Endothelial cell of umbilical vein (primary cell): ENCODE results near the gene NPY1R. TPM values are rescaled to one million over a fixed set of nuclear protein-coding genes. Genes with fewer than 3 reads are reported as not detected.

ENCODE experiments used
- BruUV-seq: library from RNA; stranded (reverse); fragments of 400-500 nt; replicated peaks from 2 replicates; lab custom pipeline; 2021; lab: Mats Ljungman, UMichigan
- CTCF ChIA-PET: fragments of 300-600, 350-600 bp; sonication (Branson Sonifier 250); formaldehyde crosslinking; loops from one replicate; lab custom pipeline; 2021; ENCODE audit warnings: antibody characterized with exemption, inconsistent platforms; lab: Charles Lee
- POLR2A ChIA-PET: fragments of 300-600, 350-600 bp; sonication (Branson Sonifier 250); formaldehyde crosslinking; loops from one replicate; lab custom pipeline; 2021; ENCODE audit warnings: antibody characterized with exemption, inconsistent platforms; lab: Charles Lee
- DNase-seq: peaks from one replicate; pipeline ENCODE4 v3.0.0-alpha.2; 2011; ENCODE audit warnings: low read depth, low spot score
- FAIRE-seq: peaks from 2 replicates; lab custom pipeline; 2011; peaks lifted over from hg19 to GRCh38; lab: Jason Lieb, UNC
- H2AFZ ChIP-seq: 2 replicates; pipeline ENCODE4 v1.6.0; 2012; ENCODE audit warnings: low read depth, low read length, control low read depth, inconsistent platforms
- H3K27ac ChIP-seq: 2 replicates; pipeline ENCODE4 v1.5.1; 2011; ENCODE audit warnings: low read depth, mild to moderate bottlenecking, control low read depth, low read length, moderate library complexity; ENCODE audit not compliant: insufficient read depth
- H3K27me3 ChIP-seq, 2 experiments: 2 replicates each; pipeline versions ENCODE4 v1.6.0 to v1.6.1; 2011; ENCODE audit warnings: low read length in 2 of 2, mixed read lengths in 1 of 2; ENCODE audit not compliant: control insufficient read depth in 2 of 2, insufficient read depth in 2 of 2
- H3K36me3 ChIP-seq, 2 experiments: 2 replicates in 1 of 2; 3 replicates in 1 of 2; pipeline ENCODE4 v1.5.1; 2011; ENCODE audit warnings: low read length in 2 of 2, mild to moderate bottlenecking in 1 of 2, moderate library complexity in 1 of 2; ENCODE audit not compliant: control insufficient read depth in 2 of 2, insufficient read depth in 2 of 2; ENCODE audit errors: extremely low read depth in 1 of 2
- H3K4me1 ChIP-seq: 3 replicates; pipeline ENCODE4 v1.5.1; 2011; ENCODE audit warnings: mild to moderate bottlenecking, low read length; ENCODE audit not compliant: control insufficient read depth, insufficient read depth; ENCODE audit errors: extremely low read depth
- H3K4me2 ChIP-seq: 2 replicates; pipeline ENCODE4 v1.6.1; 2011; ENCODE audit warnings: low read length, control low read depth, mixed read lengths; ENCODE audit not compliant: insufficient read depth
- H3K4me3 ChIP-seq, 3 experiments: fragments of 200-600 bp in 1 of 3; sonication (generic), shearing (Covaris generic) in 1 of 3; replicated peaks in 1 of 3; 2 replicates each; pipeline ENCODE4 v1.5.1; 2011 to 2016; ENCODE audit warnings: control low read depth in 3 of 3, low read length in 3 of 3, mild to moderate bottlenecking in 2 of 3, inconsistent platforms in 1 of 3, low read depth in 1 of 3, moderate library complexity in 1 of 3; ENCODE audit not compliant: insufficient read depth in 1 of 3
- H3K79me2 ChIP-seq: 2 replicates; pipeline ENCODE4 v1.6.0; 2012; ENCODE audit warnings: low read length, inconsistent platforms; ENCODE audit not compliant: control insufficient read depth, insufficient read depth
- H3K9ac ChIP-seq: replicated peaks from 2 replicates; pipeline ENCODE3; 2011; ENCODE audit warnings: low read length, control low read depth; ENCODE audit not compliant: insufficient read depth; ENCODE audit errors: extremely low read depth
- H3K9me1 ChIP-seq: replicated peaks from 3 replicates; pipeline ENCODE4 v1.6.0; 2011; ENCODE audit warnings: mild to moderate bottlenecking, low read length; ENCODE audit not compliant: control insufficient read depth, insufficient read depth; ENCODE audit errors: extremely low read depth
- H3K9me3 ChIP-seq: replicated peaks from 2 replicates; pipeline ENCODE4 v1.5.1; 2012; ENCODE audit warnings: low read length, inconsistent platforms; ENCODE audit not compliant: control insufficient read depth, insufficient read depth
- H4K20me1 ChIP-seq: replicated peaks from 2 replicates; pipeline ENCODE3; 2011; ENCODE audit warnings: mild to moderate bottlenecking, low read length; ENCODE audit not compliant: control insufficient read depth, insufficient read depth; ENCODE audit errors: extremely low read depth
- CTCF ChIP-seq, 2 donors: IDR thresholded peaks; 1 replicate in 1 of 2; 2 replicates in 1 of 2; pipeline ENCODE4 v1.5.1; 2011; ENCODE audit warnings: low read length in 2 of 2, mild to moderate bottlenecking in 2 of 2, moderate library complexity in 2 of 2, control low read depth in 1 of 2, inconsistent platforms in 1 of 2, low read depth in 1 of 2; ENCODE audit not compliant: insufficient read depth in 1 of 2; ENCODE audit errors: extremely low read depth in 1 of 2
- EZH2 ChIP-seq: IDR thresholded peaks from 2 replicates; pipeline ENCODE4 v1.6.1; 2012; ENCODE audit warnings: borderline replicate concordance, low read depth, mild to moderate bottlenecking, moderate library complexity, low read length, inconsistent platforms; ENCODE audit not compliant: severe bottlenecking
- FOS ChIP-seq: IDR thresholded peaks from 2 replicates; pipeline ENCODE4 v1.6.1; 2011; ENCODE audit warnings: mild to moderate bottlenecking, low read length, moderate library complexity, borderline replicate concordance; ENCODE audit not compliant: insufficient read depth
- GATA2 ChIP-seq: IDR thresholded peaks from 2 replicates; pipeline ENCODE4 v1.7.0; 2011; ENCODE audit warnings: low read depth, mild to moderate bottlenecking, moderate library complexity, mixed read lengths, low read length; ENCODE audit not compliant: insufficient read length, insufficient read depth
- JUN ChIP-seq: IDR thresholded peaks from 2 replicates; pipeline ENCODE4 v1.6.1; 2011; ENCODE audit warnings: borderline replicate concordance, low read depth; ENCODE audit not compliant: insufficient read length, insufficient read depth
- MAX ChIP-seq: IDR thresholded peaks from 2 replicates; pipeline ENCODE4 v1.6.1; 2011; ENCODE audit not compliant: insufficient read depth, insufficient read length
- POLR2A ChIP-seq: IDR thresholded peaks from 2 replicates; pipeline ENCODE4 v1.6.1; 2012; ENCODE audit warnings: low read depth, mild to moderate bottlenecking, control low read depth, low read length
- POLR2AphosphoS5 ChIP-seq: IDR thresholded peaks from 2 replicates; pipeline ENCODE4 v1.6.1; 2012; ENCODE audit warnings: low read depth, mild to moderate bottlenecking, control low read depth, low read length, moderate library complexity; ENCODE audit not compliant: insufficient read depth
- dilution Hi-C: fragments of 300-500 bp; cut with MboI; formaldehyde crosslinking; loops from one replicate; pipeline ENCODE4 v1.15.0; 2019; ENCODE audit warnings: low sequenced_read_pairs; ENCODE audit not compliant: extremely low pct_ligation_motif_present
- intact Hi-C: fragments of 100-400 bp; cut with micrococcal nuclease; formaldehyde crosslinking; loops from one replicate; pipeline ENCODE4 v1.10.0; 2022
- polyA plus RNA-seq, 4 experiments: library from polyadenylated mRNA; depleted of rRNA in 3 of 4; stranded (reverse) in 3 of 4; unstranded in 1 of 4; fragments of >200 nt; gene quantifications; 2 replicates each; pipeline versions ENCODE4 v1.2.1 to v1.2.3, GENCODE V29; 2011 to 2012; ENCODE audit warnings: missing spikeins in 1 of 4
- total RNA-seq: library from RNA; stranded (reverse); gene quantifications from 2 replicates; pipeline ENCODE4 v1.2.3, GENCODE V29; 2021

NPY1R gene
- total and polyA plus RNA-seq, 2 donors (not counting 3 experiments of a cell fraction or from before 2014, with no cell fraction given), result 0.08 TPM; not detected in 1

GRCh38 chr4:163353054-163353453, 20.7 kb upstream of the NPY1R start:
- CTCF ChIA-PET, result no interaction called here
- intact Hi-C loops (no loop called here), dilution Hi-C loops (no loop called here)
- Histone ChIP-seq H3K4me2 (no peak overlapping the region), H3K9ac (no peak overlapping the region), H2AFZ (no peak overlapping the region), H3K4me1 (no peaks in the 10 kb centered on the region), H4K20me1 (no peaks in the 10 kb centered on the region), H3K27me3 (peaks cover 0 to 2% of the 10 kb centered on the region in 2 experiments), H3K79me2 (no peaks in the 10 kb centered on the region), H3K36me3 (no peaks in the 10 kb centered on the region), H3K9me1 (no peaks in the 10 kb centered on the region), H3K9me3 (no peaks in the 10 kb centered on the region), H3K27ac (no peak overlapping the region), H3K4me3 (no peak overlapping the region)
- POLR2A ChIA-PET, result no interaction called here
- no peak for DNase-seq
- BruUV-seq, result no TSS peak
- no peak for FAIRE-seq
- TF ChIP-seq MAX (no peak), JUN (no peak), CTCF (IDR thresholded peaks at IDR 0.05; ENCODE audit: extremely low read depth in 1 of 2, insufficient read depth in 1 of 2, low read depth in 1 of 2, low read length in 2 of 2) (no peak), GATA2 (no peak), FOS (no peak), POLR2A (no peak), POLR2AphosphoS5 (no peak), EZH2 (no peak)
